HCT116 (cell line): ENCODE data around the gene A2M. TPM values are rescaled to one million over a fixed set of nuclear protein-coding genes. Genes with fewer than 3 reads are reported as not detected.

ENCODE experiments used
- ATAC-seq: fragments of 200-7000 bp; cut with Tn5 transposase; 2 replicates; pipeline ENCODE4 v1.9.1; 2020; ENCODE audit warnings: mild to moderate bottlenecking, moderate library complexity
- BruUV-seq: library from RNA; stranded (reverse); fragments of 400-500 nt; replicated peaks from 2 replicates; lab custom pipeline; 2021; lab: Mats Ljungman, UMichigan
- CTCF ChIA-PET: fragments of 300-600 bp; sonication (Branson Sonifier 250); formaldehyde crosslinking; loops from one replicate; lab custom pipeline; 2021; ENCODE audit warnings: antibody characterized with exemption; lab: Charles Lee
- POLR2A ChIA-PET: fragments of 300-600, 350-600 bp; sonication (Branson Sonifier 250); formaldehyde crosslinking; loops from one replicate; lab custom pipeline; 2021; ENCODE audit warnings: antibody characterized with exemption; lab: Charles Lee
- RAD21 ChIA-PET, 2 experiments: fragments of 300-600 bp; sonication (Branson Sonifier 250); formaldehyde crosslinking; loops; one replicate each; lab custom pipeline; 2023; ENCODE audit warnings: low total read pairs in 2 of 2; ENCODE audit not compliant: uncharacterized antibody in 2 of 2, unreplicated experiment in 2 of 2, low non-redundant PET in 1 of 2; lab: Charles Lee
- DNase-seq: peaks from one replicate; pipeline ENCODE4 v3.0.0-alpha.2; 2010; ENCODE audit warnings: low read depth, low spot score
- H2AFZ ChIP-seq: fragments of 200-600 bp; shearing (Covaris generic), sonication (generic); 2 replicates; pipeline ENCODE4 v1.6.1; 2017; ENCODE audit warnings: low read depth, mixed run types, mixed read lengths, antibody characterized with exemption, low read length; ENCODE audit not compliant: poor library complexity, severe bottlenecking
- H3K27ac ChIP-seq: 2 replicates; pipeline ENCODE4 v1.5.1; 2012; ENCODE audit warnings: low read depth, low read length
- H3K27me3 ChIP-seq: fragments of 200-600 bp; sonication (generic); 2 replicates; pipeline ENCODE4 v1.6.1; 2016; ENCODE audit warnings: mixed run types, low read length, mixed read lengths; ENCODE audit not compliant: insufficient read depth
- H3K36me3 ChIP-seq, 2 experiments: fragments of 200-500 bp in 1 of 2; fragments of 200-600 bp in 1 of 2; sonication (Bioruptor generic) in 1 of 2; sonication (generic) in 1 of 2; 2 replicates each; pipeline versions ENCODE4 v1.5.1 to v1.6.1; 2014 to 2016; ENCODE audit warnings: low read length in 2 of 2, inconsistent platforms in 1 of 2, mixed read lengths in 1 of 2, mixed run types in 1 of 2; ENCODE audit not compliant: insufficient read depth in 2 of 2, control insufficient read depth in 1 of 2
- H3K4me1 ChIP-seq, 2 experiments: fragments of 200-600 bp in 1 of 2; sonication (generic) in 1 of 2; 2 replicates each; pipeline versions ENCODE4 v1.5.1 to v1.6.1; 2012 to 2017; ENCODE audit warnings: low read length in 2 of 2, inconsistent platforms in 1 of 2, mild to moderate bottlenecking in 1 of 2, mixed read lengths in 1 of 2, mixed run types in 1 of 2, moderate library complexity in 1 of 2; ENCODE audit not compliant: insufficient read depth in 2 of 2, control insufficient read depth in 1 of 2
- H3K4me2 ChIP-seq: fragments of 200-600 bp; sonication (generic); 2 replicates; pipeline ENCODE4 v1.6.1; 2017; ENCODE audit warnings: mixed run types, low read length, mixed read lengths
- H3K4me3 ChIP-seq, 2 experiments: fragments of 200-600 bp in 1 of 2; sonication (generic) in 1 of 2; replicated peaks in 1 of 2; 2 replicates each; pipeline ENCODE4 v1.5.1; 2011 to 2016; ENCODE audit warnings: low read length in 2 of 2, control low read depth in 1 of 2, low read depth in 1 of 2, mild to moderate bottlenecking in 1 of 2, mixed read lengths in 1 of 2, mixed run types in 1 of 2
- H3K79me2 ChIP-seq: fragments of 200-600 bp; sonication (generic); 2 replicates; pipeline ENCODE4 v1.6.1; 2017; ENCODE audit warnings: mild to moderate bottlenecking, mixed run types, low read length, moderate library complexity, mixed read lengths; ENCODE audit not compliant: insufficient read depth
- H3K9ac ChIP-seq: fragments of 200-600 bp; sonication (generic); 2 replicates; pipeline ENCODE4 v1.6.1; 2016; ENCODE audit warnings: low read length, mixed read lengths
- H3K9me2 ChIP-seq: fragments of 200-600 bp; sonication (generic), shearing (Covaris generic); 2 replicates; pipeline ENCODE4 v1.6.1; 2017; ENCODE audit warnings: mixed run types, mild to moderate bottlenecking, moderate library complexity; ENCODE audit not compliant: insufficient read depth
- H3K9me3 ChIP-seq, 2 experiments: fragments of 200-500 bp in 1 of 2; fragments of 200-600 bp in 1 of 2; sonication (Bioruptor generic) in 1 of 2; sonication (generic) in 1 of 2; 2 replicates each; pipeline ENCODE4 v1.6.1; 2014 to 2017; ENCODE audit warnings: low read length in 2 of 2, mixed read lengths in 2 of 2, inconsistent platforms in 1 of 2, low read depth in 1 of 2, mild to moderate bottlenecking in 1 of 2, mixed run types in 1 of 2, moderate library complexity in 1 of 2; ENCODE audit not compliant: control insufficient read depth in 1 of 2, insufficient read depth in 1 of 2
- H4K20me1 ChIP-seq: fragments of 200-600 bp; sonication (generic), shearing (Covaris generic); 2 replicates; pipeline ENCODE4 v1.6.1; 2017; ENCODE audit warnings: mixed run types, mild to moderate bottlenecking, moderate library complexity; ENCODE audit not compliant: insufficient read depth
- EGR1 ChIP-seq: IDR thresholded peaks from 2 replicates; pipeline ENCODE4 v1.6.1; 2012; ENCODE audit warnings: low read depth
- EZH2 ChIP-seq: fragments of 200-600 bp; sonication (generic); IDR thresholded peaks from 2 replicates; pipeline ENCODE4 v1.6.1; 2017; ENCODE audit warnings: antibody characterized with exemption, mixed run types
- RAD21 ChIP-seq: IDR thresholded peaks from 2 replicates; pipeline ENCODE4 v1.6.1; 2012; ENCODE audit warnings: low read depth, mild to moderate bottlenecking
- SIN3A ChIP-seq: IDR thresholded peaks from 2 replicates; pipeline ENCODE4 v1.6.1; 2012; ENCODE audit warnings: low read depth
- YY1 ChIP-seq: IDR thresholded peaks from 2 replicates; pipeline ENCODE4 v1.6.1; 2011; ENCODE audit warnings: low read length, low read depth, moderate library complexity, mild to moderate bottlenecking; ENCODE audit not compliant: insufficient replicate concordance; ENCODE audit errors: extremely low read depth
- intact Hi-C: fragments of 100-400 bp; cut with micrococcal nuclease; formaldehyde crosslinking; loops from 2 replicates; pipeline ENCODE4 v1.10.0; 2022
- total RNA-seq: library from RNA; stranded (reverse); gene quantifications from one replicate; pipeline ENCODE4 v1.2.1, GENCODE V29; 2021; ENCODE audit not compliant: unreplicated experiment
- TF ChIP-seq, protein P1 (sequence below): IDR thresholded peaks from 2 replicates; pipeline ENCODE4 v1.6.1; 2012
- TF ChIP-seq, protein P2 (sequence below): IDR thresholded peaks from 2 replicates; pipeline ENCODE4 v1.6.1; 2012; ENCODE audit warnings: low read depth

Gene A2M
- total RNA-seq, 1 experiment from 2014 or later: 3.0 TPM

GRCh38 chr12:9130244-9130643, 14.5 kb upstream of the A2M start:
- no peak for DNase-seq
- 0 out of 2 replicates have a peak, but pooled peaks cover 6% of the 10 kb centered on the region for H3K27me3 ChIP-seq
- no peak overlapping the region for H3K4me2 ChIP-seq
- ChIA-PET RAD21 (no interaction called here), POLR2A (no interaction called here), CTCF (no interaction called here)
- BruUV-seq: no TSS peak
- no peaks in the 10 kb centered on the region for H3K36me3 ChIP-seq
- no peaks in the 10 kb centered on the region for H3K79me2 ChIP-seq
- ATAC-seq: no peak
- intact Hi-C loops: no loop called here
- no peak overlapping the region for H3K9ac ChIP-seq
- H3K9me2 ChIP-seq: no peaks in the 10 kb centered on the region
- no peaks in the 10 kb centered on the region for H3K4me1 ChIP-seq
- no peak overlapping the region for H3K4me3 ChIP-seq
- no peaks in the 10 kb centered on the region for H4K20me1 ChIP-seq
- no peak overlapping the region for H3K27ac ChIP-seq
- H3K9me3 ChIP-seq: no peaks in the 10 kb centered on the region
- TF ChIP-seq EGR1: no peak
- TF ChIP-seq YY1: no peak
- no peak for TF ChIP-seq SIN3A
- no peak for TF ChIP-seq EZH2
- TF ChIP-seq, protein P1, sequence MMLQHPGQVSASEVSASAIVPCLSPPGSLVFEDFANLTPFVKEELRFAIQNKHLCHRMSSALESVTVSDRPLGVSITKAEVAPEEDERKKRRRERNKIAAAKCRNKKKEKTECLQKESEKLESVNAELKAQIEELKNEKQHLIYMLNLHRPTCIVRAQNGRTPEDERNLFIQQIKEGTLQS: no peak
- TF ChIP-seq, protein P2, sequence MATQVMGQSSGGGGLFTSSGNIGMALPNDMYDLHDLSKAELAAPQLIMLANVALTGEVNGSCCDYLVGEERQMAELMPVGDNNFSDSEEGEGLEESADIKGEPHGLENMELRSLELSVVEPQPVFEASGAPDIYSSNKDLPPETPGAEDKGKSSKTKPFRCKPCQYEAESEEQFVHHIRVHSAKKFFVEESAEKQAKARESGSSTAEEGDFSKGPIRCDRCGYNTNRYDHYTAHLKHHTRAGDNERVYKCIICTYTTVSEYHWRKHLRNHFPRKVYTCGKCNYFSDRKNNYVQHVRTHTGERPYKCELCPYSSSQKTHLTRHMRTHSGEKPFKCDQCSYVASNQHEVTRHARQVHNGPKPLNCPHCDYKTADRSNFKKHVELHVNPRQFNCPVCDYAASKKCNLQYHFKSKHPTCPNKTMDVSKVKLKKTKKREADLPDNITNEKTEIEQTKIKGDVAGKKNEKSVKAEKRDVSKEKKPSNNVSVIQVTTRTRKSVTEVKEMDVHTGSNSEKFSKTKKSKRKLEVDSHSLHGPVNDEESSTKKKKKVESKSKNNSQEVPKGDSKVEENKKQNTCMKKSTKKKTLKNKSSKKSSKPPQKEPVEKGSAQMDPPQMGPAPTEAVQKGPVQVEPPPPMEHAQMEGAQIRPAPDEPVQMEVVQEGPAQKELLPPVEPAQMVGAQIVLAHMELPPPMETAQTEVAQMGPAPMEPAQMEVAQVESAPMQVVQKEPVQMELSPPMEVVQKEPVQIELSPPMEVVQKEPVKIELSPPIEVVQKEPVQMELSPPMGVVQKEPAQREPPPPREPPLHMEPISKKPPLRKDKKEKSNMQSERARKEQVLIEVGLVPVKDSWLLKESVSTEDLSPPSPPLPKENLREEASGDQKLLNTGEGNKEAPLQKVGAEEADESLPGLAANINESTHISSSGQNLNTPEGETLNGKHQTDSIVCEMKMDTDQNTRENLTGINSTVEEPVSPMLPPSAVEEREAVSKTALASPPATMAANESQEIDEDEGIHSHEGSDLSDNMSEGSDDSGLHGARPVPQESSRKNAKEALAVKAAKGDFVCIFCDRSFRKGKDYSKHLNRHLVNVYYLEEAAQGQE: no peak
- no peak for TF ChIP-seq RAD21
- no peak overlapping the region for H2AFZ ChIP-seq
